Measurements from ENCODE around the gene OCSTAMP. TPM values are rescaled to one million over a fixed set of nuclear protein-coding genes. Genes with fewer than 3 reads are reported as not detected.

Gene OCSTAMP
- total RNA-seq, 4 donors from 2014 or later: not detected

DNA sequence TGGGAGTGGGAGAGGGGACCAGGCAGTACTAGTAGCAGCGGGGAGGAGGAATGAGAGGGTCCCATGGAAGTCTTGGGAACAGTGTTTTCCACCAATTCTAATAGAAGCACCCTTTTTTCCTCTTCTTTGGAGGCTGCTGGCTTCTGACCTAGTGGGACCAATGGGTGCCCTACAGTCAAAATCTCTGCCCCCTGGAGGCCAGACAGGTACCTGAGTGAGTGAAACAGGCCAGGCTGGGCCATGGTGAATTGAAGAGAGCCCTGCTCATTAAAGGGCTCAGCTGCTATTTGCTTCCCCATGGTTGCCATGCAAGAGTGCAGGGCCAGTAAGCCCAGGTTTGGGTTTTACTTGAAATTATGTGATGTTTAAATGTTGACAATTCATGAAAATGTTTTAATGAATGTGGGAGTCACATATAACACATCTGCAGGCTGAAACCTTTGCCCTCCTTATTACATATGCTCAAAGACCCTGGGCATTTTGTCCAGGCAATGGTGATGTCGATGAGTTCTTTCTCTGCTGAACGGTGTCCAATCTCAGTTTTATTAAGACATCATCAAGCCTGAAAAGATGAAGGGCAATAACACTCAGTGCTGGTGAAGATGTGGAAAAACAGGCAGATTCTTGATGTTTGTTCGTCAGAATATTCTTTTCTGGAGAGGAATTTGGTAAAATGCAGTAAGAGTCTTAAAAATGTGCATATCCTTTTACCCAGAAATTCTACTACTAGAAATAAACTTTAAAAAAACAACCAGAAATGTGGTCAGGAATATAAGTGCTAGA lies 42.3 kb upstream of the OCSTAMP start:
- no peaks in the 10 kb centered on the region for H3K36me3 ChIP-seq
- no peaks in the 10 kb centered on the region for H3K4me1 ChIP-seq
- H3K27me3 ChIP-seq: no peaks in the 10 kb centered on the region
- no peak for DNase-seq (ENCODE audit: extremely low spot score)
- TF ChIP-seq, protein P1, sequence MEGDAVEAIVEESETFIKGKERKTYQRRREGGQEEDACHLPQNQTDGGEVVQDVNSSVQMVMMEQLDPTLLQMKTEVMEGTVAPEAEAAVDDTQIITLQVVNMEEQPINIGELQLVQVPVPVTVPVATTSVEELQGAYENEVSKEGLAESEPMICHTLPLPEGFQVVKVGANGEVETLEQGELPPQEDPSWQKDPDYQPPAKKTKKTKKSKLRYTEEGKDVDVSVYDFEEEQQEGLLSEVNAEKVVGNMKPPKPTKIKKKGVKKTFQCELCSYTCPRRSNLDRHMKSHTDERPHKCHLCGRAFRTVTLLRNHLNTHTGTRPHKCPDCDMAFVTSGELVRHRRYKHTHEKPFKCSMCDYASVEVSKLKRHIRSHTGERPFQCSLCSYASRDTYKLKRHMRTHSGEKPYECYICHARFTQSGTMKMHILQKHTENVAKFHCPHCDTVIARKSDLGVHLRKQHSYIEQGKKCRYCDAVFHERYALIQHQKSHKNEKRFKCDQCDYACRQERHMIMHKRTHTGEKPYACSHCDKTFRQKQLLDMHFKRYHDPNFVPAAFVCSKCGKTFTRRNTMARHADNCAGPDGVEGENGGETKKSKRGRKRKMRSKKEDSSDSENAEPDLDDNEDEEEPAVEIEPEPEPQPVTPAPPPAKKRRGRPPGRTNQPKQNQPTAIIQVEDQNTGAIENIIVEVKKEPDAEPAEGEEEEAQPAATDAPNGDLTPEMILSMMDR (IDR thresholded peaks at IDR 0.05): no peak
- TF ChIP-seq POLR2A (IDR thresholded peaks at IDR 0.05; ENCODE audit: low read depth) (no peak), POLR2AphosphoS5 (IDR thresholded peaks at IDR 0.05) (no peak), EP300 (IDR thresholded peaks at IDR 0.05) (no peak)
- no peak overlapping the region for H3K27ac ChIP-seq (replicated peaks in 1 of 4)
- no peaks in the 10 kb centered on the region for H3K9me3 ChIP-seq
- intact Hi-C loops (cut with DNase I): no loop called here
- H3K4me3 ChIP-seq: no peak overlapping the region
- WGBS: 89% methylated on average over 4 of the region's 4 CpGs

DNA sequence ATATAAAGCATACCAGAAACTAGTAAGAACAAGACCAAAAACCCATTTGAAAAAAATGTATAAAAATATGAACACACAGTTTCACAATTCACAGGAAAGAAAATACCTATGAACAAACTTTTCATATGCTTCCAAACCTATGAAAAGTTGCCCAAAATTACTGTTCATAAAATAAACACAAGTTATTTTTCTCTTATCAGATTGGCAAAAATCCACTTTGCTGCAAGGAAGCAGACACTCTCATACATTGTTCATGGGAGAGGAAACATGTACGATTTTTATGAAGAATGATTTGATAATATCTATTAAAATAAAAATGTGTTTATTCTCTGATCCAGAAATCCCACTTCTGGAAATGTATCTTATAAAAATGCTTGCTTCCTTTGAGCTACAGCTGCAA lies 40.0 kb upstream of the OCSTAMP start:
- no peaks in the 10 kb centered on the region for H3K4me1 ChIP-seq
- no peaks in the 10 kb centered on the region for H3K36me3 ChIP-seq
- WGBS: 48% methylated on average over 1 of the region's 1 CpG
- H3K27ac ChIP-seq (replicated peaks in 1 of 4): no peak overlapping the region
- intact Hi-C loops (cut with DNase I): no loop called here
- no peaks in the 10 kb centered on the region for H3K9me3 ChIP-seq
- TF ChIP-seq, protein P1 (IDR thresholded peaks at IDR 0.05): no peak
- TF ChIP-seq POLR2A (IDR thresholded peaks at IDR 0.05; ENCODE audit: low read depth) (no peak), EP300 (IDR thresholded peaks at IDR 0.05) (no peak), POLR2AphosphoS5 (IDR thresholded peaks at IDR 0.05) (no peak)
- no peak overlapping the region for H3K4me3 ChIP-seq
- H3K27me3 ChIP-seq: no peaks in the 10 kb centered on the region
- DNase-seq (ENCODE audit: extremely low spot score): no peak

DNA sequence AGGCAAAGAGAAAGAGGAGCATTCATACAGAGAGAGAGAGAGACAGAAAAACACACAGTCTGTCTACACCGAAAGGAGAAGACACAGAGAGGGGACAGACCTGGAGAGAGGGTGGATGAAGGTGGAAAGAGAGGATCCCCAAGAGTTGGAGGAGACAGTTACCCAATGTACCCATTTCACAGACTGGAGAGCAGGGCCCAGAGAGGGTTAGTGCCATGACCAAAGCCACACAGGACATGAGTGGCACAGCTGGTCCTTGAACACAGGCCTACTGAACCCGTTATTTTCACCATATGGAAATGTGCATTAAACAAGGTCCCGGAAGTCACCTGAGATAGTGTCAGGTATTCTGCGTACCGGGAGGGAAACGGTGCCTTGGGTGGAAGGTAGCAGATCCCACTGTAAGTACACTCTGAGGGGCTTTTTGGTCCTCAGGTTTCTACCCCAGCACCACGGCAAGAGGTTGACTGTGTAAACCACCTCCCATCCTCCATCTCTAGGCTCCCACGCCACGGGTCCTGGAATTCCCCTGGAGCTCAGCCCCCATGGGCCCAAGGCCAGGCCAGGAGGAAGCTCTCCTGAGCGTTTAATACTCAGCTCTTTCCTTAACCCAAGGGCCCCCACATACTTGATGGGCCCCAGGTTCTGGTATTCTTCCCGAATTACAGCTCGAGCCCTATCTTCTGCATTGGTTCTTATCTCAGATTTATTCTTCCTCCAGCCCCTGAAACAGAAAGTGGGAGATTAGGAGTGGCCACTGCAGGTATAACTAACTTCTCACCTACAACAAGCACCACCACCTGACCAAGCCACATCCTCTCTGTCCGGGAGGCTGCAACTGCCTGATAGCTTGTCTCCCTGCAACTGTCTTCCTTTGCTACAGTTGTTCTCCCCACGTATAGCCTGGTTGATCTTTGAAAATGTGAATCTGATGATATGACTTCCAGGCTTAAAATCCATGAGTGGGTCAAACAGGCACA lies 38.4 kb upstream of the OCSTAMP start:
- TF ChIP-seq EP300 (IDR thresholded peaks at IDR 0.05) (no peak), POLR2A (IDR thresholded peaks at IDR 0.05; ENCODE audit: low read depth) (no peak), POLR2AphosphoS5 (IDR thresholded peaks at IDR 0.05) (no peak)
- TF ChIP-seq, protein P1 (IDR thresholded peaks at IDR 0.05): no peak
- no peak overlapping the region for H3K27ac ChIP-seq (replicated peaks in 1 of 4)
- H3K4me1 ChIP-seq: no peaks in the 10 kb centered on the region
- no peaks in the 10 kb centered on the region for H3K36me3 ChIP-seq
- DNase-seq (ENCODE audit: extremely low spot score): no peak
- intact Hi-C loops (cut with DNase I): no loop called here
- no peaks in the 10 kb centered on the region for H3K27me3 ChIP-seq
- no peaks in the 10 kb centered on the region for H3K9me3 ChIP-seq
- WGBS: 76% methylated on average over 14 of the region's 14 CpGs
- no peak overlapping the region for H3K4me3 ChIP-seq

DNA sequence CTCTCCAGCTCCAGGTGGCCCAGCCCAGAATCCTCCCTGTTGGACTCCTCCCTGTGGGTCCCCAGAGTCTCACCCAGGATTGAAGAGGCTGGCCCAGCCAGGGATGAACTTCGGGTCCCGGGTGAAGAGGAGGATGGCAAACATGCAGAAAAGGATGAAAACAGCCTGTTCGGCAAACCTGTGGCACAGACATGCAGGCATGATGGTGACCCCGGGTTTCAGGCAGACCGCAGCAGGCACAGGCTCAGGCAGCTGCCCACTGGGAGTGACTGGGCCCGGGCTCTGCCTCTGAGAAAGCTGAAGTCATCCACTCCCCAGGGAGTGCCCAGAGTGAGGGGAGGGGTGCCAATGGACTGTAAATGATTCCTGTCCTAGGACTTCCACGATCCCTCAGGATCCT lies 37.5 kb upstream of the OCSTAMP start:
- no peak overlapping the region for H3K4me3 ChIP-seq
- TF ChIP-seq POLR2A (IDR thresholded peaks at IDR 0.05; ENCODE audit: low read depth) (no peak), POLR2AphosphoS5 (IDR thresholded peaks at IDR 0.05) (no peak), EP300 (IDR thresholded peaks at IDR 0.05) (no peak)
- TF ChIP-seq, protein P1 (IDR thresholded peaks at IDR 0.05): no peak
- H3K9me3 ChIP-seq: no peaks in the 10 kb centered on the region
- no peaks in the 10 kb centered on the region for H3K36me3 ChIP-seq
- intact Hi-C loops (cut with DNase I): no loop called here
- DNase-seq (ENCODE audit: extremely low spot score): no peak
- no peaks in the 10 kb centered on the region for H3K4me1 ChIP-seq
- WGBS: 79% methylated on average over 7 of the region's 7 CpGs
- no peaks in the 10 kb centered on the region for H3K27me3 ChIP-seq
- H3K27ac ChIP-seq (replicated peaks in 1 of 4): no peak overlapping the region

All from esophagus muscularis mucosa (tissue), 4 donors.